ENCODE data around the gene STH. TPM values are rescaled to one million over a fixed set of nuclear protein-coding genes. Genes with fewer than 3 reads are reported as not detected.

Gene STH
- total RNA-seq, 1 donor from 2014 or later, result not detected

DNA sequence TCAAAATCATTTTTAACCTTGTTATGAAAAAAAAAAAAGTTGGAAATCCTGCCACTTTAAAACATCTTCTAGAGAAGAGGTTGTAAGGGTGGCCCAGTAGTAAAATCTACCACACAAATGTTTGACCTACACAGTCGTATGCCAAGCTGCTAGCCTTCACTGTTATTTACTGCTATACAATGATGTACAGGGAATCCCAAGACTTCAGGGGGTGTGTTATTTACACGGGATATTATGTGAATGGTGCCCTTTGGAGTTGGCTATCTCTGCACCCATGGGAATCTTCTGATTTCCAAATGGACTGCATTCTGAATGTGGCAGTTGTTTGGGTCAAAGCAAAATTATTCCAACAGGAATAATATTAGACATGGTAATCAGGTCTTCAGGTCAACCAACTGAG lies 45.9 kb downstream of the STH start:
- peaks cover 74% of the 10 kb centered on the region for H3K36me3 ChIP-seq
- H3K4me1 ChIP-seq, result peaks cover 37% of the 10 kb centered on the region
- TF ChIP-seq, protein P1, sequence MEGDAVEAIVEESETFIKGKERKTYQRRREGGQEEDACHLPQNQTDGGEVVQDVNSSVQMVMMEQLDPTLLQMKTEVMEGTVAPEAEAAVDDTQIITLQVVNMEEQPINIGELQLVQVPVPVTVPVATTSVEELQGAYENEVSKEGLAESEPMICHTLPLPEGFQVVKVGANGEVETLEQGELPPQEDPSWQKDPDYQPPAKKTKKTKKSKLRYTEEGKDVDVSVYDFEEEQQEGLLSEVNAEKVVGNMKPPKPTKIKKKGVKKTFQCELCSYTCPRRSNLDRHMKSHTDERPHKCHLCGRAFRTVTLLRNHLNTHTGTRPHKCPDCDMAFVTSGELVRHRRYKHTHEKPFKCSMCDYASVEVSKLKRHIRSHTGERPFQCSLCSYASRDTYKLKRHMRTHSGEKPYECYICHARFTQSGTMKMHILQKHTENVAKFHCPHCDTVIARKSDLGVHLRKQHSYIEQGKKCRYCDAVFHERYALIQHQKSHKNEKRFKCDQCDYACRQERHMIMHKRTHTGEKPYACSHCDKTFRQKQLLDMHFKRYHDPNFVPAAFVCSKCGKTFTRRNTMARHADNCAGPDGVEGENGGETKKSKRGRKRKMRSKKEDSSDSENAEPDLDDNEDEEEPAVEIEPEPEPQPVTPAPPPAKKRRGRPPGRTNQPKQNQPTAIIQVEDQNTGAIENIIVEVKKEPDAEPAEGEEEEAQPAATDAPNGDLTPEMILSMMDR (IDR thresholded peaks at IDR 0.05), result no peak
- no peak overlapping the region for H3K27ac ChIP-seq
- no peaks in the 10 kb centered on the region for H3K9me3 ChIP-seq
- intact Hi-C loops (cut with DNase I), result loop anchor here (10.0 kb wide), 1 partner anchor 150 kb away; the partner anchor contains the start of gene KANSL1
- no peak overlapping the region for H3K4me3 ChIP-seq
- no peaks in the 10 kb centered on the region for H3K27me3 ChIP-seq (ENCODE audit: low read depth)
- ATAC-seq (no peak), DNase-seq (no peak)

DNA sequence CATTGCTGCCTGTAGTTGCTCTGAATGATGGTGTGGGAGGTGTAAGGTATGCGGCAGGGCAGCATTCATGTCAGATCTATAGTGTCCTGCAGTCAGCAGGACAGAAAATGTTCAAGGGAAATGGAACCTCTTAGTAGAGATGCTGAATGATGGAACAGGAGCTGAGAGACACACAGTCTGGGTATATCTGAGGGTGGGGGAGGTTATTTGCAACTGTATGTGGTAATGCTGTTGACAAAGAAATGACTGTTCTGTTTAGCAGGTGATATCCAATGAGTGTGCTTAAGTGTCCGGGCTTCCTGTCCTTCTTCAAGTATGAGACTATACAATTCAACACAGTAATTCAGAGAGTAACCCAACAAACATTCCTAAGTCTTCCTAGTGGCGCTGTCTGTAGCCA lies 46.6 kb downstream of the STH start:
- no peaks in the 10 kb centered on the region for H3K27me3 ChIP-seq (ENCODE audit: low read depth)
- intact Hi-C loops (cut with DNase I), result loop anchor here (10.0 kb wide), 1 partner anchor 149 kb away; the partner anchor contains the start of gene KANSL1
- no peak for ATAC-seq
- H3K4me1 ChIP-seq, result peaks cover 35% of the 10 kb centered on the region
- peaks cover 74% of the 10 kb centered on the region for H3K36me3 ChIP-seq
- DNase-seq, result no peak
- no peak overlapping the region for H3K4me3 ChIP-seq
- H3K27ac ChIP-seq, result no peak overlapping the region
- TF ChIP-seq, protein P1 (IDR thresholded peaks at IDR 0.05), result no peak
- no peaks in the 10 kb centered on the region for H3K9me3 ChIP-seq

DNA sequence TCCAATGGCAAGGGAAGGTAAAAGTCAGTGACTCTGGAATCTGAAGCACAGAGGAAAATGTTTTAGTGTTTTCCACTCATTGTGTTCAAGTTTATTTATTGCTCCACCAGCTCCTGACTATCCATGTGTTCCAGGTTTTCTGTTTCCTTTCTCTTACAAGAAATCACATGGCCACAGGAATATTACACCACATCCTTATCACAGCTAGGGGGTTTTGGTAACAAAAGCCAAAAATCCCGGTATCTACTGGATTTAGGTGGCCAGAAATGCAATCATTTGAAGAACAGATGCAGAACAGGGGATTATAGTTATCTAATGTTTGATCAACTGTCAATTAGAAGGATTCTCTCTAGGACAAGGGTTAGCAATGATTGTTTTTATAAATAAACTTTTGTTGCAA lies 47.9 kb downstream of the STH start:
- Histone ChIP-seq H3K27ac (no peak overlapping the region), H3K27me3 (ENCODE audit: low read depth) (no peaks in the 10 kb centered on the region), H3K9me3 (no peaks in the 10 kb centered on the region), H3K4me3 (no peak overlapping the region), H3K4me1 (peaks cover 35% of the 10 kb centered on the region), H3K36me3 (peaks cover 79% of the 10 kb centered on the region)
- intact Hi-C loops (cut with DNase I), result loop anchor here (10.0 kb wide), 1 partner anchor 148 kb away; the partner anchor contains the start of gene KANSL1
- DNase-seq, result no peak
- TF ChIP-seq, protein P1 (IDR thresholded peaks at IDR 0.05), result no peak
- ATAC-seq, result no peak

DNA sequence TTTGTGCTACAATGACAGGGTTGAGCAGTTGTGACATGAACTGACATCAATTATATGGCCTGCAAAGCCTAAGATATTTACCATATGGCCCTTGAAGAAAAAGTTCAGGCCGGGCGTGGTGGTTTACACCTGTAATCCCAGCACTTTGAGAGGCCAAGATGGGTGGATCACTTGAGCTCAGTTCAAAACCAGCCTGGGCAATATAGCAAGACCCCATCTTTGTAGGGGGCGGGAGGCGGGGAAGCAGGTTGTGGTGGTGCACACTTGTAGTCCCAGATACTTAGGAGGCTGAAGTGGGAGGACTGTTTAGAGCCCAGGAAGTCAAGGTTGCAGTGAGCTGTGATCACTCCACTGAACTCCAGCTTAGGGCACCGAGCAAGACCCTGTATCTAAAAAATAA lies 48.3 kb downstream of the STH start:
- no peak for ATAC-seq
- Histone ChIP-seq H3K4me1 (peaks cover 35% of the 10 kb centered on the region), H3K4me3 (no peak overlapping the region), H3K27me3 (ENCODE audit: low read depth) (no peaks in the 10 kb centered on the region), H3K36me3 (peaks cover 75% of the 10 kb centered on the region), H3K9me3 (no peaks in the 10 kb centered on the region), H3K27ac (no peak overlapping the region)
- DNase-seq, result no peak
- TF ChIP-seq, protein P1 (IDR thresholded peaks at IDR 0.05), result no peak
- intact Hi-C loops (cut with DNase I), result loop anchor here (10.0 kb wide), 1 partner anchor 147 kb away; the partner anchor contains the start of gene KANSL1

DNA sequence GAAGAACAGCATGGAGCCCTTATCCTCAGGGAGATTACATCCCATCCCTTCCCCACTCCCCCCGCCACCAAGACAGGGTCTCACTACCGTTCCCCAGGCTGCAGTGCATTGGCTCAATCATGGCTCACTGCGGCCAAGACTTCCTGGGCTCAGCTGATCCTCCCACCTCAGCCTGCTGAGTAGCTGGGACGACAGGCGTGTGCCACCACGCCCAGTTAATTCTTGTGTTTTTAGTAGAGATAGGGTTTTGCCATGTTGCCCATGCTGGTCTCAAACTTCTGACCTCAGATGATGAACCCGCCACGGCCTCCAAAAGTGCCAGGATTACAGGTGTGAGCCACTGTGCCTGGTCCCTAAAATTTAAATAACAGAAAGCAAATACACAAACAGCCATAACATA lies 48.8 kb downstream of the STH start:
- Histone ChIP-seq H3K4me3 (no peak overlapping the region), H3K27me3 (ENCODE audit: low read depth) (no peaks in the 10 kb centered on the region), H3K36me3 (peaks cover 70% of the 10 kb centered on the region), H3K27ac (no peak overlapping the region), H3K9me3 (no peaks in the 10 kb centered on the region), H3K4me1 (peaks cover 34% of the 10 kb centered on the region)
- DNase-seq (no peak), ATAC-seq (no peak)
- TF ChIP-seq, protein P1 (IDR thresholded peaks at IDR 0.05), result no peak
- intact Hi-C loops (cut with DNase I), result loop anchor here (10.0 kb wide), 1 partner anchor 147 kb away; the partner anchor contains the start of gene KANSL1

Other genes starting within 250 kb of the STH start
- gene CRHR1, start 214.9 kb upstream of the STH start, total RNA-seq, result not detected
- not detected for gene SPPL2C, start 154.4 kb upstream of the STH start, total RNA-seq
- 5.5 TPM for gene MAPT, start 104.7 kb upstream of the STH start, total RNA-seq
- 78.5 TPM for gene KANSL1, start 194.2 kb downstream of the STH start, total RNA-seq